CD8-positive, alpha-beta memory T cell (primary cell): ENCODE measurements around the gene CHFR. TPM values are rescaled to one million over a fixed set of nuclear protein-coding genes. Genes with fewer than 3 reads are reported as not detected.
A peak's percentile ranks its signal among the peaks of the same experiment; 100 is the strongest.

Source experiments
- CTCF ChIA-PET: fragments of 350-600 bp; sonication (Branson Sonifier 250); formaldehyde crosslinking; loops from one replicate; lab custom pipeline; 2021; ENCODE audit warnings: antibody characterized with exemption; lab: Charles Lee
- POLR2A ChIA-PET: fragments of 350-600 bp; sonication (Branson Sonifier 250); formaldehyde crosslinking; loops from one replicate; lab custom pipeline; 2021; ENCODE audit warnings: antibody characterized with exemption; lab: Charles Lee
- DNase-seq, 5 donors: peaks; one replicate each; pipeline versions ENCODE4 v3.0.0 to v3.0.0-alpha.2; 2020 to 2022; ENCODE audit warnings: mixed read lengths in 1 of 5
- H3K27ac ChIP-seq: one replicate; pipeline ENCODE4 v1.7.0; 2013; ENCODE audit warnings: low read depth, mild to moderate bottlenecking, low read length, moderate library complexity
- H3K27me3 ChIP-seq: 2 replicates; pipeline ENCODE4 v1.7.0; 2013; ENCODE audit warnings: low read length, mild to moderate bottlenecking; ENCODE audit not compliant: insufficient read depth, poor library complexity, severe bottlenecking
- H3K36me3 ChIP-seq: 2 replicates; pipeline ENCODE4 v1.7.0; 2013; ENCODE audit warnings: mild to moderate bottlenecking, low read length, moderate library complexity; ENCODE audit not compliant: insufficient read depth
- H3K4me1 ChIP-seq: 2 replicates; pipeline ENCODE4 v1.7.0; 2013; ENCODE audit warnings: mild to moderate bottlenecking, low read length, moderate library complexity; ENCODE audit not compliant: insufficient read depth
- H3K4me3 ChIP-seq: 2 replicates; pipeline ENCODE4 v1.7.0; 2013; ENCODE audit warnings: mild to moderate bottlenecking, low read length
- H3K9me3 ChIP-seq: 2 replicates; pipeline ENCODE4 v1.7.0; 2013; ENCODE audit warnings: mild to moderate bottlenecking, low read length
- H3K27ac Mint-ChIP-seq, 8 donors: one replicate each; pipeline ENCODE4 v1.8.0; 2020 to 2021; ENCODE audit warnings: mixed read lengths in 8 of 8, mild to moderate bottlenecking in 6 of 8, inconsistent platforms in 3 of 8, moderate library complexity in 3 of 8
- H3K27me3 Mint-ChIP-seq, 2 donors: one replicate each; pipeline ENCODE4 v1.8.0; 2020 to 2021; ENCODE audit warnings: mixed read lengths in 2 of 2, mild to moderate bottlenecking in 1 of 2, moderate library complexity in 1 of 2
- H3K36me3 Mint-ChIP-seq, 3 donors: one replicate each; pipeline ENCODE4 v1.8.0; 2020 to 2021; ENCODE audit warnings: mixed read lengths in 3 of 3, inconsistent platforms in 1 of 3, mild to moderate bottlenecking in 1 of 3
- H3K4me1 Mint-ChIP-seq, 3 donors: one replicate each; pipeline ENCODE4 v1.8.0; 2020 to 2021; ENCODE audit warnings: mixed read lengths in 3 of 3, inconsistent platforms in 1 of 3, mild to moderate bottlenecking in 1 of 3
- H3K4me3 Mint-ChIP-seq, 7 donors: one replicate each; pipeline ENCODE4 v1.8.0; 2020 to 2021; ENCODE audit warnings: mixed read lengths in 7 of 7, mild to moderate bottlenecking in 6 of 7, moderate library complexity in 4 of 7, inconsistent platforms in 2 of 7
- H3K9me3 Mint-ChIP-seq, 5 donors: one replicate each; pipeline ENCODE4 v1.8.0; 2020 to 2022; ENCODE audit warnings: mixed read lengths in 5 of 5, mild to moderate bottlenecking in 3 of 5, moderate library complexity in 2 of 5, inconsistent platforms in 1 of 5
- polyA plus RNA-seq: library from polyadenylated mRNA; unstranded; fragments of 300-500 nt; fragmentation: Illumina TruSeq; gene quantifications from one replicate; pipeline ENCODE4 v1.2.3, GENCODE V29; 2021
- total RNA-seq, 2 experiments: library from RNA; stranded (reverse); gene quantifications; one replicate each; pipeline ENCODE4 v1.2.3, GENCODE V29; 2021

CHFR gene
- total and polyA plus RNA-seq, 3 experiments from 2014 or later = 35.0 to 57.7 (median 55.9) TPM

GRCh38 chr12:132787877-132788276 is 99.5 kb downstream of the CHFR start:
- Mint-ChIP-seq H3K27me3 (peaks cover 0 to 2% of the 10 kb centered on the region in 2 donors), H3K9me3 (no peaks in the 10 kb centered on the region), H3K27ac (peak overlapping the region in 3 of 8 donors; percentile 35 to 66 (median 63)), H3K4me3 (no peak overlapping the region), H3K36me3 (peaks cover 7 to 81% (median 12%) of the 10 kb centered on the region in 3 donors), H3K4me1 (peaks cover 0 to 3% (median 0%) of the 10 kb centered on the region in 3 donors)
- no peak overlapping the region for H3K27ac ChIP-seq
- no peaks in the 10 kb centered on the region for H3K27me3 ChIP-seq
- H3K4me1 ChIP-seq = no peaks in the 10 kb centered on the region
- no peak overlapping the region for H3K4me3 ChIP-seq
- POLR2A ChIA-PET = interaction anchor here (0.5 kb wide), 1 partner anchor 115 kb away, joined by 3 read pairs; no protein-coding TSS in a partner anchor
- peaks cover 13% of the 10 kb centered on the region for H3K36me3 ChIP-seq
- no peak for DNase-seq
- H3K9me3 ChIP-seq = no peaks in the 10 kb centered on the region
- CTCF ChIA-PET = no interaction called here

GRCh38 chr12:132786192-132786591 is 101.2 kb downstream of the CHFR start:
- no peak overlapping the region for H3K27ac ChIP-seq
- no peaks in the 10 kb centered on the region for H3K9me3 Mint-ChIP-seq
- no peaks in the 10 kb centered on the region for H3K4me1 Mint-ChIP-seq
- peaks cover 13% of the 10 kb centered on the region for H3K36me3 ChIP-seq
- no peak overlapping the region for H3K27ac Mint-ChIP-seq
- DNase-seq = no peak
- no peak overlapping the region for H3K4me3 ChIP-seq
- no peak overlapping the region for H3K4me3 Mint-ChIP-seq
- ChIA-PET CTCF (no interaction called here), POLR2A (no interaction called here)
- no peaks in the 10 kb centered on the region for H3K4me1 ChIP-seq
- peaks cover 0 to 2% of the 10 kb centered on the region in 2 donors for H3K27me3 Mint-ChIP-seq
- no peaks in the 10 kb centered on the region for H3K27me3 ChIP-seq
- H3K36me3 Mint-ChIP-seq = peaks cover 7 to 85% (median 12%) of the 10 kb centered on the region in 3 donors
- H3K9me3 ChIP-seq = no peaks in the 10 kb centered on the region

GRCh38 chr12:132784580-132784979 is 102.8 kb downstream of the CHFR start:
- Histone ChIP-seq H3K27me3 (no peaks in the 10 kb centered on the region), H3K4me1 (no peaks in the 10 kb centered on the region), H3K36me3 (peaks cover 21% of the 10 kb centered on the region), H3K27ac (no peak overlapping the region), H3K4me3 (no peak overlapping the region), H3K9me3 (no peaks in the 10 kb centered on the region)
- ChIA-PET CTCF (no interaction called here), POLR2A (no interaction called here)
- no peaks in the 10 kb centered on the region for H3K4me1 Mint-ChIP-seq
- peaks cover 0 to 2% of the 10 kb centered on the region in 2 donors for H3K27me3 Mint-ChIP-seq
- H3K9me3 Mint-ChIP-seq = no peaks in the 10 kb centered on the region
- H3K4me3 Mint-ChIP-seq = no peak overlapping the region
- DNase-seq = no peak
- H3K27ac Mint-ChIP-seq = peak overlapping the region in 2 of 8 donors; percentile 17 to 25
- H3K36me3 Mint-ChIP-seq = peaks cover 11 to 87% (median 21%) of the 10 kb centered on the region in 3 donors

- no peak for DNase-seq
- ChIA-PET POLR2A (no interaction called here), CTCF (no interaction called here)
- no peak overlapping the region for H3K4me3 ChIP-seq
- H3K36me3 ChIP-seq = peaks cover 21% of the 10 kb centered on the region
- H3K36me3 Mint-ChIP-seq = peaks cover 12 to 86% (median 21%) of the 10 kb centered on the region in 3 donors
- H3K27ac Mint-ChIP-seq = peak overlapping the region in 1 of 8 donors; percentile 32
- no peaks in the 10 kb centered on the region for H3K27me3 ChIP-seq
- H3K9me3 Mint-ChIP-seq = no peaks in the 10 kb centered on the region
- H3K4me3 Mint-ChIP-seq = no peak overlapping the region
- no peaks in the 10 kb centered on the region for H3K4me1 ChIP-seq
- H3K9me3 ChIP-seq = no peaks in the 10 kb centered on the region
- H3K27ac ChIP-seq = no peak overlapping the region
- H3K27me3 Mint-ChIP-seq = peaks cover 0 to 2% of the 10 kb centered on the region in 2 donors
- H3K4me1 Mint-ChIP-seq = no peaks in the 10 kb centered on the region
These were observed 103.4 kb downstream of the CHFR start for GRCh38 chr12:132783917-132784531.

Other genes starting within 250 kb of the CHFR start
- 100 to 1,000 TPM; 109 to 117 TPM for gene POLE, start 200.3 kb downstream of the CHFR start, total RNA-seq
- 4.2 TPM for gene POLE, start 200.3 kb downstream of the CHFR start, polyA plus RNA-seq
- 10 to 100 TPM; 21.2 to 22.5 TPM for gene PXMP2, start 200.0 kb downstream of the CHFR start, total RNA-seq
- gene PXMP2, start 200.0 kb downstream of the CHFR start, polyA plus RNA-seq = 14.5 TPM
- 100 to 1,000 TPM in 1 of 2 experiments, 10 to 100 TPM in 1; 99.7 to 102 TPM for gene PGAM5, start 176.8 kb downstream of the CHFR start, total RNA-seq
- 31.8 TPM for gene PGAM5, start 176.8 kb downstream of the CHFR start, polyA plus RNA-seq
- 100 to 1,000 TPM; 114 to 119 TPM for gene ANKLE2, start 125.8 kb downstream of the CHFR start, total RNA-seq
- gene ANKLE2, start 125.8 kb downstream of the CHFR start, polyA plus RNA-seq = 40.6 TPM
- gene GOLGA3, start 58.7 kb downstream of the CHFR start, total RNA-seq = 10 to 100 TPM; 63.7 to 68.2 TPM
- 13.4 TPM for gene GOLGA3, start 58.7 kb downstream of the CHFR start, polyA plus RNA-seq
- gene ZNF605, start 68.7 kb upstream of the CHFR start, total RNA-seq = 1 to 10 TPM; 5.6 to 6.2 TPM
- gene ZNF605, start 68.7 kb upstream of the CHFR start, polyA plus RNA-seq = 1.5 TPM
- 10 to 100 TPM; 15.5 to 16.5 TPM for gene ZNF26, start 98.8 kb upstream of the CHFR start, total RNA-seq
- 19.3 TPM for gene ZNF26, start 98.8 kb upstream of the CHFR start, polyA plus RNA-seq
- 10 to 100 TPM; 15.2 to 16.5 TPM for gene ZNF84, start 149.9 kb upstream of the CHFR start, total RNA-seq
- gene ZNF84, start 149.9 kb upstream of the CHFR start, polyA plus RNA-seq = 18.8 TPM
- 10 to 100 TPM; 13.5 to 14.8 TPM for gene ZNF140, start 193.3 kb upstream of the CHFR start, total RNA-seq
- 21.3 TPM for gene ZNF140, start 193.3 kb upstream of the CHFR start, polyA plus RNA-seq
- 1 to 10 TPM; 2.0 to 2.1 TPM for gene ZNF891, start 242.7 kb upstream of the CHFR start, total RNA-seq
- gene ZNF891, start 242.7 kb upstream of the CHFR start, polyA plus RNA-seq = 0.69 TPM
- 1 to 10 TPM; 4.5 to 5.6 TPM for gene ZNF10, start 243.0 kb upstream of the CHFR start, total RNA-seq
- 13.6 TPM for gene ZNF10, start 243.0 kb upstream of the CHFR start, polyA plus RNA-seq